HepG2 (cell line): Measurements from ENCODE around the gene MARCHF5. TPM values are rescaled to one million over a fixed set of nuclear protein-coding genes. Genes with fewer than 3 reads are reported as not detected.
A peak's percentile ranks its signal among the peaks of the same experiment; 100 is the strongest.

Experiments
- CC2D1A ChIP-seq: sonication (generic); formaldehyde crosslinking; IDR thresholded peaks from 2 replicates; pipeline ENCODE4 v1.8.1; 2023; ENCODE audit warnings: mild to moderate bottlenecking, missing genetic modification reagents
- CSRNP1 ChIP-seq: sonication (generic); formaldehyde crosslinking; IDR thresholded peaks from 2 replicates; pipeline ENCODE4 v1.8.1; 2023; ENCODE audit warnings: mild to moderate bottlenecking, missing genetic modification reagents
- FOXA1 ChIP-seq, 2 experiments: fragments of 450-650 bp in 1 of 2; sonication (generic) in 1 of 2; formaldehyde crosslinking in 1 of 2; IDR thresholded peaks; 2 replicates each; pipeline versions ENCODE4 v1.4.0 to v1.6.1; 2016 to 2020; ENCODE audit warnings: missing genetic modification reagents in 1 of 2
- MED1 ChIP-seq: sonication (generic); formaldehyde crosslinking; IDR thresholded peaks from 2 replicates; pipeline ENCODE4 v1.4.0; 2020; ENCODE audit warnings: missing genetic modification reagents
- MXD4 ChIP-seq: IDR thresholded peaks from 2 replicates; pipeline ENCODE4 v1.6.1; 2016; ENCODE audit warnings: mild to moderate bottlenecking, missing biosample characterization, missing genetic modification reagents
- NBN ChIP-seq: fragments of 450-650 bp; conservative IDR thresholded peaks from 2 replicates; pipeline ENCODE4 v1.6.1; 2017
- NFIB ChIP-seq: sonication (generic); formaldehyde crosslinking; IDR thresholded peaks from 2 replicates; pipeline ENCODE4 v1.9.0; 2021; ENCODE audit warnings: missing genetic modification reagents, mild to moderate bottlenecking, borderline replicate concordance
- NFYC ChIP-seq: IDR thresholded peaks from 2 replicates; pipeline ENCODE4 v1.6.1; 2016; ENCODE audit warnings: missing genetic modification reagents, missing compliant biosample characterization
- POGK ChIP-seq: sonication (generic); formaldehyde crosslinking; conservative IDR thresholded peaks from 2 replicates; pipeline ENCODE4 v1.8.0; 2022; ENCODE audit warnings: mild to moderate bottlenecking, moderate library complexity, missing genetic modification reagents
- POLR2G ChIP-seq: fragments of 200-400 bp; formaldehyde crosslinking; IDR thresholded peaks from 2 replicates; pipeline ENCODE4 v1.6.1; 2018; ENCODE audit warnings: mild to moderate bottlenecking, low read depth, low read length, moderate library complexity
- RAD21 ChIP-seq: fragments of 450-650 bp; formaldehyde crosslinking; IDR thresholded peaks from 2 replicates; pipeline ENCODE4 v1.5.0; 2020; ENCODE audit warnings: mild to moderate bottlenecking
- THAP8 ChIP-seq: sonication (generic); formaldehyde crosslinking; IDR thresholded peaks from 2 replicates; pipeline ENCODE4 v1.5.1; 2020; ENCODE audit warnings: missing genetic modification reagents, mild to moderate bottlenecking, borderline replicate concordance
- ZNF253 ChIP-seq: sonication (generic); formaldehyde crosslinking; IDR thresholded peaks from 2 replicates; pipeline ENCODE4 v1.8.0; 2022; ENCODE audit warnings: mild to moderate bottlenecking, missing genetic modification reagents, borderline replicate concordance
- ZNF280D ChIP-seq: sonication (generic); formaldehyde crosslinking; IDR thresholded peaks from 2 replicates; pipeline ENCODE4 v1.5.1; 2020; ENCODE audit warnings: mild to moderate bottlenecking, missing genetic modification reagents
- ZNF331 ChIP-seq: sonication (generic); formaldehyde crosslinking; IDR thresholded peaks from 2 replicates; pipeline ENCODE4 v1.4.0; 2020; ENCODE audit warnings: missing genetic modification reagents
- polyA plus RNA-seq, 8 experiments: library from polyadenylated mRNA; depleted of rRNA in 3 of 8; stranded (reverse) in 7 of 8; unstranded in 1 of 8; fragments of >200 nt; fragmentation: Illumina TruSeq in 4 of 8; extraction: Trizol in 4 of 8; gene quantifications; 2 replicates each; pipeline versions ENCODE4 v1.2.1 to v1.2.3, GENCODE V29; 2011 to 2016; ENCODE audit warnings: low read depth in 4 of 8, missing spikeins in 1 of 8, mixed read lengths in 1 of 8; ENCODE audit not compliant: insufficient read depth in 1 of 8
- total RNA-seq, 5 experiments: library from RNA; depleted of rRNA; stranded (reverse); fragments of >200 nt; fragmentation: Illumina TruSeq; extraction: Trizol; gene quantifications; 2 replicates each; pipeline ENCODE4 v1.2.3, GENCODE V29; 2016; ENCODE audit warnings: low read depth in 1 of 5
- TF ChIP-seq, protein P1 (sequence below): sonication (generic); formaldehyde crosslinking; conservative IDR thresholded peaks from 2 replicates; pipeline ENCODE4 v1.8.0; 2022; ENCODE audit warnings: missing genetic modification reagents
- TF ChIP-seq, protein P2 (sequence below): IDR thresholded peaks from 2 replicates; pipeline ENCODE4 v1.6.1; 2016

MARCHF5 gene
- total and polyA plus RNA-seq, 2 of the 13 experiments (the other 11 are each of a cell fraction or from before 2014, with no cell fraction given) = 19.4 to 21.0 TPM

DNA sequence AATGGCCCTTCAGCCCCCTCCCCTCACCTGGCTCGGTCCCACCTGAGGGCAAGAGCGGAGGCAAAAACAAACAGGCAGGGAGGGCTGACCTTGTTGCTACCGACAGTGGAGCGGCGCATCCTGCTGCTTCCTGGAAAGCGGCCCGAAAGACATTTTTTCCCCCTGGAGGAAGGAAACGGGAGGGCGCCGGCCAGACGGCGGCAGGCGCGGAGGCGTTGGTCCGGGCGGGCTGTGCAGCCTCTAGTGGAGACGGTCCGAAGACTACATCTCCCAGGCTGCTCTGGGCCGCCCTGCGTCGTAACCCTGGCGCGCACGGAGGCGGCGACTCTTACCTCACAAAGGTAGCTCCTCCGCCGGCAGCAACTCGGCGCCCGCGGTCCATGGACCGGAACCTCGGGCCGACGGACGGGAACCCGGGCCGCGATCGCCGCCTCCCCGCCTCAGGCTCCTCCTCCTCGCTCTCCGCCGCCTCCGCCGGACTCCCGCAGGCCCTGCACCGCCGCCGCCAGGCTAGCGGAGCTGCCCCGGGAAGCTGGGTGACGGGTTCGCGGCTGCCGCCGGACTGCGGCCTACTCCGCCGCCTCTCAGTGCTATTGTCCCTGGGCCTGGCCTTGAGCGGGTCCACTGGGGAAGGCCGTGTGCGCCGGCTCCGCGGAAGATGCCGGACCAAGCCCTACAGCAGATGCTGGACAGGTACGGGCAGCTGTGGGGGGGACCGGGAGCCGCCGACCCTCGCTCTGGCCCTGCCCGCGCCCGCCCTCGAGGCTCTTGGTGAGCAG lies at the start of gene MARCHF5, which contains the start of gene CPEB3 (continued):
- no peak for TF ChIP-seq NFIB (CRISPR knock-in tag)
- 0 out of 2 replicates have a peak, but pooled peaks have one; percentile 68 for TF ChIP-seq CC2D1A (CRISPR knock-in tag)
- TF ChIP-seq RAD21 (CRISPR knock-in tag) = peak; percentile 87
- TF ChIP-seq ZNF280D (CRISPR knock-in tag) = no peak
- peak; percentile 76 for TF ChIP-seq POLR2G
- TF ChIP-seq ZNF253 (CRISPR knock-in tag) = no peak
- TF ChIP-seq THAP8 (CRISPR knock-in tag) = peak; percentile 57; the same call in 1 of the 2 replicates
- no peak for TF ChIP-seq NBN
- peak; percentile 38; the same call in 1 of the 2 replicates for TF ChIP-seq MXD4 (CRISPR knock-in tag)
- peak; percentile 56; the same call in 1 of the 2 replicates for TF ChIP-seq MED1 (CRISPR knock-in tag)
- TF ChIP-seq POGK (CRISPR knock-in tag) = peak; percentile 70; the same call in 1 of the 2 replicates
- TF ChIP-seq, protein P1, sequence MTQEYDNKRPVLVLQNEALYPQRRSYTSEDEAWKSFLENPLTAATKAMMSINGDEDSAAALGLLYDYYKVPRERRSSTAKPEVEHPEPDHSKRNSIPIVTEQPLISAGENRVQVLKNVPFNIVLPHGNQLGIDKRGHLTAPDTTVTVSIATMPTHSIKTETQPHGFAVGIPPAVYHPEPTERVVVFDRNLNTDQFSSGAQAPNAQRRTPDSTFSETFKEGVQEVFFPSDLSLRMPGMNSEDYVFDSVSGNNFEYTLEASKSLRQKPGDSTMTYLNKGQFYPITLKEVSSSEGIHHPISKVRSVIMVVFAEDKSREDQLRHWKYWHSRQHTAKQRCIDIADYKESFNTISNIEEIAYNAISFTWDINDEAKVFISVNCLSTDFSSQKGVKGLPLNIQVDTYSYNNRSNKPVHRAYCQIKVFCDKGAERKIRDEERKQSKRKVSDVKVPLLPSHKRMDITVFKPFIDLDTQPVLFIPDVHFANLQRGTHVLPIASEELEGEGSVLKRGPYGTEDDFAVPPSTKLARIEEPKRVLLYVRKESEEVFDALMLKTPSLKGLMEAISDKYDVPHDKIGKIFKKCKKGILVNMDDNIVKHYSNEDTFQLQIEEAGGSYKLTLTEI (CRISPR knock-in tag) = no peak
- peak; percentile 93 for TF ChIP-seq CSRNP1 (CRISPR knock-in tag)
- no peak for TF ChIP-seq FOXA1 (IDR thresholded peaks at IDR 0.05)
- TF ChIP-seq FOXA1 (CRISPR knock-in tag; IDR thresholded peaks at IDR 0.05) = no peak; the same call in 1 of the 2 replicates
- 0 out of 2 replicates have a peak, but pooled peaks have one; percentile 51 for TF ChIP-seq ZNF331 (CRISPR knock-in tag)
- TF ChIP-seq NFYC (CRISPR knock-in tag) = 0 out of 2 replicates have a peak, but pooled peaks have one; percentile 10
- TF ChIP-seq, protein P2, sequence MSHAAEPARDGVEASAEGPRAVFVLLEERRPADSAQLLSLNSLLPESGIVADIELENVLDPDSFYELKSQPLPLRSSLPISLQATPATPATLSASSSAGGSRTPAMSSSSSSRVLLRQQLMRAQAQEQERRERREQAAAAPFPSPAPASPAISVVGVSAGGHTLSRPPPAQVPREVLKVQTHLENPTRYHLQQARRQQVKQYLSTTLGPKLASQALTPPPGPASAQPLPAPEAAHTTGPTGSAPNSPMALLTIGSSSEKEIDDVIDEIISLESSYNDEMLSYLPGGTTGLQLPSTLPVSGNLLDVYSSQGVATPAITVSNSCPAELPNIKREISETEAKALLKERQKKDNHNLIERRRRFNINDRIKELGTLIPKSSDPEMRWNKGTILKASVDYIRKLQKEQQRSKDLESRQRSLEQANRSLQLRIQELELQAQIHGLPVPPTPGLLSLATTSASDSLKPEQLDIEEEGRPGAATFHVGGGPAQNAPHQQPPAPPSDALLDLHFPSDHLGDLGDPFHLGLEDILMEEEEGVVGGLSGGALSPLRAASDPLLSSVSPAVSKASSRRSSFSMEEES (CRISPR knock-in tag) = peak; percentile 26; the same call in 1 of the 2 replicates
